RWPE2 (cell line): ENCODE measurements around the gene EXOSC7.

Source experiments
- ATAC-seq: fragments of 200-7000 bp; cut with Tn5 transposase; 3 replicates; pipeline ENCODE4 v1.9.1; 2021; ENCODE audit warnings: low read depth
- DNase-seq: peaks from one replicate; pipeline ENCODE4 v3.0.0-alpha.2; 2020; ENCODE audit warnings: low spot score
- H3K27ac ChIP-seq: fragments of 450-650 bp; 2 replicates; pipeline ENCODE4 v1.5.1; 2017; ENCODE audit warnings: mild to moderate bottlenecking; ENCODE audit not compliant: poor library complexity, severe bottlenecking
- H3K27me3 ChIP-seq: fragments of 250-450 bp; sonication (Bioruptor Pico); 2 replicates; pipeline ENCODE4 v1.5.1; 2021; ENCODE audit warnings: mild to moderate bottlenecking, moderate library complexity; ENCODE audit not compliant: insufficient read depth, poor library complexity, severe bottlenecking
- H3K36me3 ChIP-seq: fragments of 250-450 bp; sonication (Bioruptor Pico); 2 replicates; pipeline ENCODE4 v1.5.1; 2020; ENCODE audit warnings: low read depth, mild to moderate bottlenecking, moderate library complexity
- H3K4me1 ChIP-seq: fragments of 250-450 bp; sonication (Bioruptor Pico); 2 replicates; pipeline ENCODE4 v1.5.1; 2021; ENCODE audit warnings: mild to moderate bottlenecking, moderate library complexity; ENCODE audit not compliant: insufficient read depth, poor library complexity, severe bottlenecking
- H3K4me3 ChIP-seq: fragments of 250-450 bp; sonication (Bioruptor Pico); 2 replicates; pipeline ENCODE4 v1.5.1; 2021; ENCODE audit warnings: mild to moderate bottlenecking, moderate library complexity; ENCODE audit not compliant: severe bottlenecking
- H3K9me3 ChIP-seq: fragments of 250-450 bp; sonication (Bioruptor Pico); 2 replicates; pipeline ENCODE4 v1.5.1; 2021; ENCODE audit warnings: mild to moderate bottlenecking, moderate library complexity; ENCODE audit not compliant: severe bottlenecking
- CTCF ChIP-seq: fragments of 450-650 bp; IDR thresholded peaks from one replicate; pipeline ENCODE4 v1.5.1; 2017; ENCODE audit warnings: mild to moderate bottlenecking, moderate library complexity; ENCODE audit not compliant: poor library complexity, severe bottlenecking

The EXOSC7 gene

GRCh38 chr3:45060165-45060892 is 84.3 kb downstream of the EXOSC7 start:
- no peak for ATAC-seq
- TF ChIP-seq CTCF: no peak
- no peak for DNase-seq
- Histone ChIP-seq H3K27ac (no peak overlapping the region), H3K9me3 (no peaks in the 10 kb centered on the region), H3K4me3 (no peak overlapping the region), H3K27me3 (no peaks in the 10 kb centered on the region), H3K36me3 (no peaks in the 10 kb centered on the region), H3K4me1 (peaks cover 38% of the 10 kb centered on the region)
